ENCODE data around the gene PARP4. TPM values are rescaled to one million over a fixed set of nuclear protein-coding genes. Genes with fewer than 3 reads are reported as not detected.
"Not testable (repeated sequence)": the region's sequence is repeated elsewhere in the genome, so short reads cannot be mapped to it uniquely, and the experiment has no call there.

Gene PARP4
- total and polyA plus RNA-seq, 2 donors (not counting 1 experiment from before 2014, with no cell fraction given): 41.2 to 41.8 TPM

- H3K4me1 ChIP-seq (ENCODE audit: control insufficient read depth, extremely low read depth, insufficient read depth, low read length); H3K36me3 ChIP-seq (ENCODE audit: control insufficient read depth, insufficient read depth, low read length); H3K79me2 ChIP-seq (ENCODE audit: control insufficient read depth, insufficient read depth, low read length); H3K4me2 ChIP-seq (ENCODE audit: extremely low read depth, insufficient read depth, low read length); H2AFZ ChIP-seq (ENCODE audit: low read length); H4K20me1 ChIP-seq (ENCODE audit: control insufficient read depth, extremely low read depth, insufficient read depth, low read length); H3K9me3 ChIP-seq (ENCODE audit: control insufficient read depth, insufficient read depth, low read depth, low read length); H3K4me3 ChIP-seq (replicated peaks in 1 of 4; ENCODE audit: control extremely low read depth in 1 of 4, insufficient read depth in 1 of 4, low read depth in 3 of 4, low read length in 4 of 4); H3K27me3 ChIP-seq (ENCODE audit: control insufficient read depth, insufficient read depth, low read length); H3K27ac ChIP-seq (ENCODE audit: insufficient read depth, low read length); DNase-seq (ENCODE audit: low read depth in 2 of 2); H3K9ac ChIP-seq (ENCODE audit: insufficient read depth, low read length): not testable (repeated sequence)
Observed at GRCh38 chr13:24380227-24380626, 132.4 kb downstream of the PARP4 start.

DNA sequence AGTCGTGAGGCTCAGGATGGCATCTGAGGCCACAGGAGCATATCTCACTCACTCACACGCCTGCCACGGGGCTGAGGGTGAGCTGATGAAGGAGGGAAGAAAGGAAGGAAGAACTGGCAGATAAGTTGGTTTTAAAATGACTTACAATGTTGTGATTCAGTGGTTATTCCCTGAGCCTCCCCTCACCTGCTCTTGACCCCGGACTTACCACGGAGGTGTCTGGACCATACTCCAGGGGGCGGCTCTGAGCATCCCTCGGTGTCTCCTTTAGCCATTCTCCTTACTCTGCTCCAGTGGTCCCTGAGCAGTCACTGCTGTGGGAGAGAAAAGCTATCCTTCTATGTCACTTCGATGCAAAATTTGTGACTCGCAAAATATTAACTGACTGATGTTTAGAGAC is 141.3 kb downstream of the PARP4 start:
- DNase-seq (ENCODE audit: low read depth in 2 of 2); H3K9me3 ChIP-seq (ENCODE audit: control insufficient read depth, insufficient read depth, low read depth, low read length); H4K20me1 ChIP-seq (ENCODE audit: control insufficient read depth, extremely low read depth, insufficient read depth, low read length); H3K4me3 ChIP-seq (replicated peaks in 1 of 4; ENCODE audit: control extremely low read depth in 1 of 4, insufficient read depth in 1 of 4, low read depth in 3 of 4, low read length in 4 of 4); H3K4me1 ChIP-seq (ENCODE audit: control insufficient read depth, extremely low read depth, insufficient read depth, low read length); H3K79me2 ChIP-seq (ENCODE audit: control insufficient read depth, insufficient read depth, low read length); H3K4me2 ChIP-seq (ENCODE audit: extremely low read depth, insufficient read depth, low read length); H3K9ac ChIP-seq (ENCODE audit: insufficient read depth, low read length); H3K36me3 ChIP-seq (ENCODE audit: control insufficient read depth, insufficient read depth, low read length); H3K27ac ChIP-seq (ENCODE audit: insufficient read depth, low read length); H2AFZ ChIP-seq (ENCODE audit: low read length); H3K27me3 ChIP-seq (ENCODE audit: control insufficient read depth, insufficient read depth, low read length): not testable (repeated sequence)

Other genes starting within 250 kb of the PARP4 start
- under 0.01 TPM in 1 of 2 replicates, not detected in the other for gene C1QTNF9, start 203.2 kb downstream of the PARP4 start, total RNA-seq
- gene C1QTNF9, start 203.2 kb downstream of the PARP4 start, polyA plus RNA-seq: 0.51 TPM in 1 of 2 replicates, not detected in the other
- not detected in 2 replicates for gene ATP12A, start 167.6 kb upstream of the PARP4 start, total RNA-seq
- gene ATP12A, start 167.6 kb upstream of the PARP4 start, polyA plus RNA-seq: not detected in 2 replicates

Data from fibroblast of lung (primary cell).